Loucy (cell line): ENCODE measurements around the gene RAB10.
A peak's percentile ranks its signal among the peaks of the same experiment; 100 is the strongest.

Source experiments
- H2AFZ ChIP-seq: fragments of 200-600 bp; sonication (generic); 2 replicates; pipeline ENCODE4 v1.6.0; 2016; ENCODE audit warnings: antibody characterized with exemption, mild to moderate bottlenecking, low read length, moderate library complexity
- H3F3A ChIP-seq: fragments of 200-600 bp; 2 replicates; pipeline ENCODE4 v1.6.0; 2016; ENCODE audit warnings: antibody characterized with exemption, low read depth, mild to moderate bottlenecking
- H3K27me3 ChIP-seq: fragments of 200-600 bp; sonication (generic); 2 replicates; pipeline ENCODE4 v1.6.1; 2014; ENCODE audit warnings: low read length, mild to moderate bottlenecking; ENCODE audit not compliant: insufficient read depth, poor library complexity, severe bottlenecking
- H3K36me3 ChIP-seq: fragments of 200-600 bp; sonication (generic); 2 replicates; pipeline ENCODE4 v1.6.1; 2016; ENCODE audit warnings: low read length; ENCODE audit not compliant: insufficient read depth
- H3K4me1 ChIP-seq: fragments of 200-600 bp; sonication (generic); 2 replicates; pipeline ENCODE4 v1.5.1; 2014; ENCODE audit warnings: low read length, mild to moderate bottlenecking; ENCODE audit not compliant: insufficient read depth, poor library complexity, severe bottlenecking
- H3K4me2 ChIP-seq: fragments of 200-600 bp; sonication (generic); 2 replicates; pipeline ENCODE4 v1.6.0; 2014; ENCODE audit warnings: antibody characterized with exemption, low read length, low read depth, mild to moderate bottlenecking; ENCODE audit not compliant: poor library complexity, severe bottlenecking
- H3K4me3 ChIP-seq: fragments of 200-600 bp; sonication (generic); 2 replicates; pipeline ENCODE4 v1.5.1; 2014; ENCODE audit warnings: low read length, mild to moderate bottlenecking, mixed read lengths; ENCODE audit not compliant: poor library complexity, severe bottlenecking
- H3K79me2 ChIP-seq: fragments of 200-600 bp; sonication (generic); 2 replicates; pipeline ENCODE4 v1.6.1; 2014; ENCODE audit warnings: low read length; ENCODE audit not compliant: insufficient read depth
- H3K9ac ChIP-seq: fragments of 200-600 bp; sonication (generic); 2 replicates; pipeline ENCODE4 v1.6.0; 2014; ENCODE audit warnings: mild to moderate bottlenecking, low read depth, low read length, moderate library complexity; ENCODE audit not compliant: poor library complexity, severe bottlenecking
- H3K9me2 ChIP-seq: fragments of 200-600 bp; sonication (generic); replicated peaks from 2 replicates; pipeline ENCODE4 v1.6.1; 2016; ENCODE audit warnings: low read depth, low read length, mixed read lengths
- H3K9me3 ChIP-seq: fragments of 200-600 bp; sonication (generic); 2 replicates; pipeline ENCODE4 v1.6.1; 2014; ENCODE audit warnings: mild to moderate bottlenecking, antibody characterized with exemption, low read length, low read depth; ENCODE audit not compliant: insufficient read depth
- H4K20me1 ChIP-seq: fragments of 200-600 bp; sonication (generic); 2 replicates; pipeline ENCODE4 v1.6.0; 2014; ENCODE audit warnings: antibody characterized with exemption, low read length, mild to moderate bottlenecking; ENCODE audit not compliant: insufficient read depth, poor library complexity, severe bottlenecking
- EZH2phosphoT487 ChIP-seq: fragments of 200-600 bp; IDR thresholded peaks from 2 replicates; pipeline ENCODE4 v1.6.1; 2018; ENCODE audit warnings: antibody characterized with exemption, mild to moderate bottlenecking, moderate library complexity, borderline replicate concordance
- TF ChIP-seq, protein P1 (sequence below): fragments of 200-600 bp; sonication (generic); conservative IDR thresholded peaks from 2 replicates; pipeline ENCODE4 v1.5.1; 2014; ENCODE audit warnings: mild to moderate bottlenecking, antibody characterized with exemption, low read length

Gene RAB10

GRCh38 chr2:26017464-26018183 is 16.3 kb upstream of the RAB10 start:
- Histone ChIP-seq H4K20me1 (no peaks in the 10 kb centered on the region), H3K36me3 (no peaks in the 10 kb centered on the region), H3K27me3 (no peaks in the 10 kb centered on the region), H3K4me3 (no peak overlapping the region), H3K4me1 (peaks cover 10% of the 10 kb centered on the region), H3K4me2 (no peak overlapping the region), H2AFZ (no peak overlapping the region), H3K79me2 (no peaks in the 10 kb centered on the region), H3F3A (no peaks in the 10 kb centered on the region), H3K9ac (peak overlapping the region; percentile 7), H3K9me3 (no peaks in the 10 kb centered on the region), H3K9me2 (no peaks in the 10 kb centered on the region)
- TF ChIP-seq, protein P1, sequence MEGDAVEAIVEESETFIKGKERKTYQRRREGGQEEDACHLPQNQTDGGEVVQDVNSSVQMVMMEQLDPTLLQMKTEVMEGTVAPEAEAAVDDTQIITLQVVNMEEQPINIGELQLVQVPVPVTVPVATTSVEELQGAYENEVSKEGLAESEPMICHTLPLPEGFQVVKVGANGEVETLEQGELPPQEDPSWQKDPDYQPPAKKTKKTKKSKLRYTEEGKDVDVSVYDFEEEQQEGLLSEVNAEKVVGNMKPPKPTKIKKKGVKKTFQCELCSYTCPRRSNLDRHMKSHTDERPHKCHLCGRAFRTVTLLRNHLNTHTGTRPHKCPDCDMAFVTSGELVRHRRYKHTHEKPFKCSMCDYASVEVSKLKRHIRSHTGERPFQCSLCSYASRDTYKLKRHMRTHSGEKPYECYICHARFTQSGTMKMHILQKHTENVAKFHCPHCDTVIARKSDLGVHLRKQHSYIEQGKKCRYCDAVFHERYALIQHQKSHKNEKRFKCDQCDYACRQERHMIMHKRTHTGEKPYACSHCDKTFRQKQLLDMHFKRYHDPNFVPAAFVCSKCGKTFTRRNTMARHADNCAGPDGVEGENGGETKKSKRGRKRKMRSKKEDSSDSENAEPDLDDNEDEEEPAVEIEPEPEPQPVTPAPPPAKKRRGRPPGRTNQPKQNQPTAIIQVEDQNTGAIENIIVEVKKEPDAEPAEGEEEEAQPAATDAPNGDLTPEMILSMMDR, result no peak
- TF ChIP-seq EZH2phosphoT487, result no peak

DNA sequence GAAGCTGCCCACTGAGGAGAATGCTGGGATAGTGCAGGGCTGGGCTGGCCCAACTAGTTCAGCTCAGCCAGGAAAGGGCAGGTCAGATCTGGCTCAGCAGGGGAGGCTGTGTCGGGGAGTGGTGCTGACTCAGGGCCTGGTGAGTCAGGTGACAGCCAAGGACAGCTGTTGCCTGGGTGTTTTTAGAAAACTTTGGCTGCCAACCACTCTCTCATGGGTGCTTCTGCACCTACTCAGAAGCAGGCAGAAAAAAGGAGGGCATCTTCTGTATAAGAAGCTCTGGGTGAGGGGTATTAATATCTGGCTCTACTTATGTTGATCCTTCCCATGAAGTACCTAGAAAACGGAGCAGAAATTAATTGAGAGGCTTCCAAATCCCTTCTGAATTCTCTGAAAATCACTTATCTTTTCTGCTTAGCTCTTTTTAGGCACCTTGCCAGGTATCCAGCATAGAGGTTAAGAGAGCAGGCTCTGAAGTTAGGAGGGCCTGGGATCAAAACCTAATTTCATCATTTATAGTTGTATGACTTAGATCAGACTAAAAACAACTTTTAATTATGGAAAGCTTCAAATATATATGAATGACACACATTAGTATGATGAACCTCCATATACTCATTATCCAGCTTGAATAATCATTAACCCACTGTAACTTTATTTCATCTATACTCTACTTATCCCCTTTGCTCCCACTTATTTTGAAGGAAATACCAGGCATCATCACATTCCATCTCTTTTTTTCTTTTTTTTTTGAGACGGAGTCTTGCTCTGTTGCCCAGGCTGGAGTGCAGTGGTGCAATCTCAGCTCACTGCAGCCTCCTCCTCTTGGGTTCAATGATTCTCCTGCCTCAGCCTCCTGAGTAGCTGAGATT is 15.5 kb upstream of the RAB10 start:
- no peak overlapping the region for H2AFZ ChIP-seq

DNA sequence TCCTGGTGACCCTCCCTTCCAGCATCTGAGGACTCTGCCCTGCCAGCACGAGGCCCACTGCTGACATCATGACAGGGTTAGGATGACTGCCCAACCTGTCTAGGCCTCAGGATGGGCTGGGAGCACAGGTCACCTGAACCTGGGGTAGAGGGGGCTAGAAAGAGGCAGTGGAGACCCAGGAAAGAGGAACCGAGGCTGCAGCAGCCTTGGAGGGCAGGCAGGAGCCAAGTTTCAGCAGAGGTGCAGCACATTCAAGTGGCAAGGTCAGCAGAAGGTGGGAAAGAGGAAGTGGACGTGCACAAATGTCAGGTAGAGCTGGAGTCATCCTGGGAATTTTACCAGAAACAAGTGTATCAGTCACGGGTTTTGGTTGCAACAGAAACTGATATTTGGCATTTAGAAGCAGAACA is 13.6 kb upstream of the RAB10 start:
- TF ChIP-seq, protein P1, result no peak
- no peak for TF ChIP-seq EZH2phosphoT487
- Histone ChIP-seq H3K36me3 (no peaks in the 10 kb centered on the region), H2AFZ (no peak overlapping the region), H3K27me3 (no peaks in the 10 kb centered on the region), H3K4me2 (no peak overlapping the region), H3K9me3 (no peaks in the 10 kb centered on the region), H3K4me1 (peaks cover 10% of the 10 kb centered on the region), H3K9ac (no peak overlapping the region), H3F3A (no peaks in the 10 kb centered on the region), H3K79me2 (no peaks in the 10 kb centered on the region), H3K9me2 (no peaks in the 10 kb centered on the region), H4K20me1 (no peaks in the 10 kb centered on the region), H3K4me3 (no peak overlapping the region)

More for the DNA sequence above, 15.5 kb upstream of the RAB10 start:
- Histone ChIP-seq H3K4me3 (no peak overlapping the region), H3K79me2 (no peaks in the 10 kb centered on the region), H3K4me1 (peaks cover 10% of the 10 kb centered on the region), H3K27me3 (no peaks in the 10 kb centered on the region), H3K9me3 (no peaks in the 10 kb centered on the region), H3K4me2 (no peak overlapping the region), H3K9me2 (no peaks in the 10 kb centered on the region), H4K20me1 (no peaks in the 10 kb centered on the region), H3K36me3 (no peaks in the 10 kb centered on the region), H3F3A (no peaks in the 10 kb centered on the region), H3K9ac (peak overlapping the region; percentile 7)
- no peak for TF ChIP-seq EZH2phosphoT487
- TF ChIP-seq, protein P1, result no peak
